Choroid plexus epithelial cell (primary cell): Measurements from ENCODE around the gene MMUT.
A peak's percentile ranks its signal among the peaks of the same experiment; 100 is the strongest.
"Not testable (repeated sequence)": the region's sequence is repeated elsewhere in the genome, so short reads cannot be mapped to it uniquely, and the experiment has no call there.

Source experiments
- DNase-seq: peaks from one replicate; pipeline ENCODE4 v3.0.0-alpha.2; 2010; ENCODE audit warnings: low read depth
- H3K4me3 ChIP-seq: 2 replicates; pipeline ENCODE4 v1.5.1; 2011; ENCODE audit warnings: low read depth, mild to moderate bottlenecking, control low read depth, low read length, moderate library complexity
- TF ChIP-seq, protein P1 (sequence below): conservative IDR thresholded peaks from 2 replicates; pipeline ENCODE4 v1.5.1; 2011; ENCODE audit warnings: low read depth, mild to moderate bottlenecking, control low read depth, inconsistent platforms, low read length, moderate library complexity

The MMUT gene

GRCh38 chr6:49416195-49416594, 46.9 kb downstream of the MMUT start:
- TF ChIP-seq, protein P1, sequence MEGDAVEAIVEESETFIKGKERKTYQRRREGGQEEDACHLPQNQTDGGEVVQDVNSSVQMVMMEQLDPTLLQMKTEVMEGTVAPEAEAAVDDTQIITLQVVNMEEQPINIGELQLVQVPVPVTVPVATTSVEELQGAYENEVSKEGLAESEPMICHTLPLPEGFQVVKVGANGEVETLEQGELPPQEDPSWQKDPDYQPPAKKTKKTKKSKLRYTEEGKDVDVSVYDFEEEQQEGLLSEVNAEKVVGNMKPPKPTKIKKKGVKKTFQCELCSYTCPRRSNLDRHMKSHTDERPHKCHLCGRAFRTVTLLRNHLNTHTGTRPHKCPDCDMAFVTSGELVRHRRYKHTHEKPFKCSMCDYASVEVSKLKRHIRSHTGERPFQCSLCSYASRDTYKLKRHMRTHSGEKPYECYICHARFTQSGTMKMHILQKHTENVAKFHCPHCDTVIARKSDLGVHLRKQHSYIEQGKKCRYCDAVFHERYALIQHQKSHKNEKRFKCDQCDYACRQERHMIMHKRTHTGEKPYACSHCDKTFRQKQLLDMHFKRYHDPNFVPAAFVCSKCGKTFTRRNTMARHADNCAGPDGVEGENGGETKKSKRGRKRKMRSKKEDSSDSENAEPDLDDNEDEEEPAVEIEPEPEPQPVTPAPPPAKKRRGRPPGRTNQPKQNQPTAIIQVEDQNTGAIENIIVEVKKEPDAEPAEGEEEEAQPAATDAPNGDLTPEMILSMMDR: no peak
- DNase-seq: no peak
- H3K4me3 ChIP-seq: no peak overlapping the region

GRCh38 chr6:49415358-49415757, 47.7 kb downstream of the MMUT start:
- TF ChIP-seq, protein P1: no peak
- no peak for DNase-seq
- no peak overlapping the region for H3K4me3 ChIP-seq

GRCh38 chr6:49410564-49410963, 52.5 kb downstream of the MMUT start:
- TF ChIP-seq, protein P1: no peak
- DNase-seq: no peak
- H3K4me3 ChIP-seq: no peak overlapping the region

- H3K4me3 ChIP-seq: no peak overlapping the region
- DNase-seq: peak; percentile 83
- TF ChIP-seq, protein P1: peak; percentile 91
These were observed 53.0 kb downstream of the MMUT start for GRCh38 chr6:49409951-49410542.

- no peak overlapping the region for H3K4me3 ChIP-seq
- TF ChIP-seq, protein P1: no peak
- DNase-seq: no peak
These were observed 56.6 kb downstream of the MMUT start for GRCh38 chr6:49406250-49406970.

GRCh38 chr6:49401063-49401462, 62.0 kb downstream of the MMUT start:
- TF ChIP-seq, protein P1: no peak
- DNase-seq: no peak
- no peak overlapping the region for H3K4me3 ChIP-seq

DNA sequence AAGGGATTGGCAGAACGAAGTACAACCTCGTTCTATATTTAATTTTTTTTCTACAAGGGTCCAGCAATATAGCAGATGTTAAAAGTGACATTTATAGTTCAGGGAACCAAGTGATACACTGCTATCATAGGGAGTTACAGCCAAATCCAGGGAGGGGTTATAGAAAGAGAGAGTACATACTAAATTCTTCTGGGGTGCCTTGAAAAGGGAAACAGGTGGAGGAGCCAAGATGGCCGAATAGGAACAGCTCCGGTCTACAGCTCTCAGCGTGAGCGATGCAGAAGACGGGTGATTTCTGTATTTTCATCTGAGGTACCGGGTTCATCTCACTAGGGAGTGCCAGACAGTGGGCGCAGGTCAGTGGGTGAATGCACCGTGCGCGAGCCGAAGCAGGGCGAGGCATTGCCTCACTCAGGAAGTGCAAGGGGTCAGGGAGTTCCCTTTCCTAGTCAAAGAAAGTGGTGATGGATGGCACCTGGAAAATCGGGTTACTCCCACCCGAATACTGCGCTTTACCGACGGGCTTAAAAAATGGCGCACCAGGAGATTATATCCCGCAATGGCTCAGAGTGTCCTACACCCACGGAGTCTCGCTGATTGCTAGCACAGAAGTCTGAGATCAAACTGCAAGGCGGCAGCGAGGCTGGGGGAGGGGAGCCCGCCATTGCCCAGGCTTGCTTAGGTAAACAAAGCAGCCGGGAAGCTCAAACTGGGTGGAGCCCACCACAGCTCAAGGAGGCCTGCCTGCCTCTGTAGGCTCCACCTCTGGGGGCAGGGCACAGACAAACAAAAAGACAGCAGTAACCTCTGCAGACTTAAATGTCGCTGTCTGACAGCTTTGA, 76.2 kb downstream of the MMUT start:
- not testable (repeated sequence) for DNase-seq, H3K4me3 ChIP-seq
